Activated B cell treated with CpG ODN at 0.5 μM for 24 hours (primary cell): ENCODE data around the gene IGF1R. TPM values are rescaled to one million over a fixed set of nuclear protein-coding genes. Genes with fewer than 3 reads are reported as not detected.

Experiments
- ATAC-seq: fragments of 200-7000 bp; cut with Tn5 transposase; one replicate; pipeline ENCODE4 v1.10.0; 2021; ENCODE audit warnings: low read depth, mild to moderate bottlenecking, moderate library complexity
- CTCF ChIA-PET: fragments of 350-600 bp; sonication (Branson Sonifier 250); formaldehyde crosslinking; loops from one replicate; lab custom pipeline; 2021; ENCODE audit warnings: antibody characterized with exemption; lab: Charles Lee
- POLR2A ChIA-PET: fragments of 350-600 bp; sonication (Branson Sonifier 250); formaldehyde crosslinking; loops from one replicate; lab custom pipeline; 2021; ENCODE audit warnings: antibody characterized with exemption; lab: Charles Lee
- DNase-seq: peaks from one replicate; pipeline ENCODE4 v3.0.0; 2022
- H3K27ac Mint-ChIP-seq: one replicate; pipeline ENCODE4 v1.8.0; 2020; ENCODE audit warnings: mixed read lengths
- H3K27me3 Mint-ChIP-seq: one replicate; pipeline ENCODE4 v1.8.0; 2021; ENCODE audit warnings: mixed read lengths
- H3K36me3 Mint-ChIP-seq: one replicate; pipeline ENCODE4 v1.8.0; 2021; ENCODE audit warnings: low read depth, mixed read lengths
- H3K4me1 Mint-ChIP-seq: one replicate; pipeline ENCODE4 v1.8.0; 2021; ENCODE audit warnings: mixed read lengths
- H3K4me3 Mint-ChIP-seq: one replicate; pipeline ENCODE4 v1.8.0; 2020; ENCODE audit warnings: mild to moderate bottlenecking, mixed read lengths
- H3K9me3 Mint-ChIP-seq: one replicate; pipeline ENCODE4 v1.8.0; 2020; ENCODE audit warnings: mixed read lengths
- intact Hi-C: fragments of 100-400 bp; cut with micrococcal nuclease; formaldehyde crosslinking; loops from one replicate; pipeline ENCODE4 v1.15.1; 2024
- total RNA-seq: library from RNA; stranded (reverse); gene quantifications from 2 replicates; pipeline ENCODE4 v1.2.3, GENCODE V29; 2022
- TF ChIP-seq, protein P1 (sequence below): fragments of 200-600 bp; IDR thresholded peaks from one replicate; pipeline ENCODE4 v1.8.0; 2022; ENCODE audit warnings: antibody characterized with exemption, mild to moderate bottlenecking

The IGF1R gene
- total RNA-seq, 1 donor from 2014 or later, result 6.7 TPM

DNA sequence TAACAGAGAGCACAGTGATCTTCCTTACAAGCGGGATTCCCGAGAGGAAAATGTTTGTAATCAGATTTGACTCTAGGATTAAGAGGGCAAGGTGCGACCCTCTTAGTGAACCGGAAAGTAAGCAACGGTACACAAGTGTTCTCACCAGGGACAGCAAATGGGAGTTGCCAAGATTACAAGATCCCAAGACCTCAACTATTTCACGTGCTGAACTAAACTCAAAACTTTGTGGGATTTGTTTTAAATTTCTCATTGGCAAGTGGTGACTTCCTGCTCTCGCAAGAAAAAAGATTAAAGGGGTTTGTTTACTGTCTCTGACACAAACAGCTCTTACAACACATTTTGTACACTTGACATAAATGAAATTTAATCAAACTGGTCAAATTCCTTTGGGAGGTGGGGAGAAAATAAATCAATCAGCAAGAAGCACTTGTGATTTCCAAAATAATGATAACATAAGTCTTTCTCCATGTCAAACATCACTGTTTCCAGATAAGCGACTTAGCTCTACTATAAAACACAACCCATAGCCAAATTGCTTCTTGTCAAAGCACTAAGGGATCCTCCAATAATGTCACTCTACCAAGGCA lies 361.5 kb downstream of the IGF1R start:
- DNase-seq (no peak), ATAC-seq (no peak)
- H3K27ac Mint-ChIP-seq, result no peak overlapping the region
- H3K9me3 Mint-ChIP-seq, result no peaks in the 10 kb centered on the region
- H3K36me3 Mint-ChIP-seq, result no peaks in the 10 kb centered on the region
- H3K27me3 Mint-ChIP-seq, result peaks cover 7% of the 10 kb centered on the region
- no peaks in the 10 kb centered on the region for H3K4me1 Mint-ChIP-seq
- POLR2A ChIA-PET, result no interaction called here
- TF ChIP-seq, protein P1, sequence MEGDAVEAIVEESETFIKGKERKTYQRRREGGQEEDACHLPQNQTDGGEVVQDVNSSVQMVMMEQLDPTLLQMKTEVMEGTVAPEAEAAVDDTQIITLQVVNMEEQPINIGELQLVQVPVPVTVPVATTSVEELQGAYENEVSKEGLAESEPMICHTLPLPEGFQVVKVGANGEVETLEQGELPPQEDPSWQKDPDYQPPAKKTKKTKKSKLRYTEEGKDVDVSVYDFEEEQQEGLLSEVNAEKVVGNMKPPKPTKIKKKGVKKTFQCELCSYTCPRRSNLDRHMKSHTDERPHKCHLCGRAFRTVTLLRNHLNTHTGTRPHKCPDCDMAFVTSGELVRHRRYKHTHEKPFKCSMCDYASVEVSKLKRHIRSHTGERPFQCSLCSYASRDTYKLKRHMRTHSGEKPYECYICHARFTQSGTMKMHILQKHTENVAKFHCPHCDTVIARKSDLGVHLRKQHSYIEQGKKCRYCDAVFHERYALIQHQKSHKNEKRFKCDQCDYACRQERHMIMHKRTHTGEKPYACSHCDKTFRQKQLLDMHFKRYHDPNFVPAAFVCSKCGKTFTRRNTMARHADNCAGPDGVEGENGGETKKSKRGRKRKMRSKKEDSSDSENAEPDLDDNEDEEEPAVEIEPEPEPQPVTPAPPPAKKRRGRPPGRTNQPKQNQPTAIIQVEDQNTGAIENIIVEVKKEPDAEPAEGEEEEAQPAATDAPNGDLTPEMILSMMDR, result no peak
- intact Hi-C loops, result no loop called here
- CTCF ChIA-PET, result no interaction called here
- H3K4me3 Mint-ChIP-seq, result no peak overlapping the region

DNA sequence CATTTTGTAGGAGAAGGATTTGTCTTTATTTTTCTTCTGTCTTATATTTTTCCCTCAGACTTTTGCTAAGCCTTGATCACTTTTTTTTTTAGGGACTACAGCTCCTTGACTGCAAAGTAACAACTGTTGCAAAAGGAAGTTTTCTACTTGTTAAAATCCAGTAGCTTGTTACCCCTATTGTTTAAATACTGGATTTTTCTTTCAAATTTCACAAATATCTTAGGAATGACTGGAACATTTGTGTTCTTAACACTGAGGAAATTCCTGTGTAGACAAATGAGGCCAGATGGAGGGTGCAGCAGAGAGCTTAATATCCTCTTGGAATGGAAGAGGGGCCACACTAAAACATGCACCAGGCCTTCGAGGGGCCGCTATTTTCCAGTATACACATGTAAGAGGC lies 362.4 kb downstream of the IGF1R start:
- intact Hi-C loops, result no loop called here
- Mint-ChIP-seq H3K27ac (no peak overlapping the region), H3K9me3 (no peaks in the 10 kb centered on the region), H3K27me3 (peaks cover 6% of the 10 kb centered on the region), H3K4me1 (peaks cover 1% of the 10 kb centered on the region), H3K4me3 (no peak overlapping the region), H3K36me3 (no peaks in the 10 kb centered on the region)
- TF ChIP-seq, protein P1, result no peak
- ATAC-seq (no peak), DNase-seq (no peak)
- ChIA-PET POLR2A (interaction anchor here (0.7 kb wide), 1 partner anchor 75 kb away, joined by 3 read pairs; no protein-coding TSS in a partner anchor), CTCF (no interaction called here)
